WTC11 (cell line): ENCODE measurements around the gene ZDHHC11.
"Not testable (repeated sequence)": the region's sequence is repeated elsewhere in the genome, so short reads cannot be mapped to it uniquely, and the experiment has no call there.

Experiments
- MAX ChIP-seq: sonication (generic); formaldehyde crosslinking; IDR thresholded peaks from 2 replicates; pipeline ENCODE4 v1.8.0; 2022; ENCODE audit warnings: mild to moderate bottlenecking, missing genetic modification reagents
- TF ChIP-seq, protein P1 (sequence below): sonication (generic); formaldehyde crosslinking; conservative IDR thresholded peaks from 2 replicates; pipeline ENCODE4 v1.8.1; 2022; ENCODE audit warnings: mild to moderate bottlenecking, missing genetic modification reagents
- TF ChIP-seq, protein P2 (sequence below): fragments of 200-600 bp; IDR thresholded peaks from 2 replicates; pipeline ENCODE4 v1.8.0; 2022; ENCODE audit warnings: antibody characterized with exemption

DNA sequence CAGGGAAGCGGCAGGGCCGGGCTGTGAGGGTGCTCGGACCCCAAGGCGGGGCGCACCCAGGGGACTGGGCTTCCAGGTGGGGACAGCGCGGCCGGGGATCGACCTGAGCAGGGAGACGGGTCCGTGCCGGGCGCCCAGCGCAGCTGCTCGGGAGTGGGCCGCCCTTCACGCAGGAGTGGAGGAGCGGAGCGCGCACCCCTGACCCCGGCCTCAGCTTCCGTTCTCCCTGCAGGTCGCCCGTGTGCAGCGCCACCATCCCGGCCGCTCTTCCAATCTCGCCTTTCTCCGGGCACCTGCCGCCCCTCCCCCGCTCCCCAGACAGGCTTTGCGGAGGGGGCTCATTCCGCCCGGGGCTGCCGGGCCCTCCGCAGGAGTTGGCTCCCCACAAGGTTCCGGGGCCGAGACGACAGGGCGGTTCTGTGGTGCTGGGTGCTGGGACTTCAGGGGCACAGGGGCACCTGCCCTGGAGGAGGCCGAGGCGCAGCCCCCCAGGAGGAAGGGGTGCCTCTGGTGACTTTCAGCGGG lies 65.5 kb downstream of the ZDHHC11 start:
- TF ChIP-seq, protein P1, sequence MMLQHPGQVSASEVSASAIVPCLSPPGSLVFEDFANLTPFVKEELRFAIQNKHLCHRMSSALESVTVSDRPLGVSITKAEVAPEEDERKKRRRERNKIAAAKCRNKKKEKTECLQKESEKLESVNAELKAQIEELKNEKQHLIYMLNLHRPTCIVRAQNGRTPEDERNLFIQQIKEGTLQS (CRISPR knock-in tag): not testable (repeated sequence)
- TF ChIP-seq, protein P2, sequence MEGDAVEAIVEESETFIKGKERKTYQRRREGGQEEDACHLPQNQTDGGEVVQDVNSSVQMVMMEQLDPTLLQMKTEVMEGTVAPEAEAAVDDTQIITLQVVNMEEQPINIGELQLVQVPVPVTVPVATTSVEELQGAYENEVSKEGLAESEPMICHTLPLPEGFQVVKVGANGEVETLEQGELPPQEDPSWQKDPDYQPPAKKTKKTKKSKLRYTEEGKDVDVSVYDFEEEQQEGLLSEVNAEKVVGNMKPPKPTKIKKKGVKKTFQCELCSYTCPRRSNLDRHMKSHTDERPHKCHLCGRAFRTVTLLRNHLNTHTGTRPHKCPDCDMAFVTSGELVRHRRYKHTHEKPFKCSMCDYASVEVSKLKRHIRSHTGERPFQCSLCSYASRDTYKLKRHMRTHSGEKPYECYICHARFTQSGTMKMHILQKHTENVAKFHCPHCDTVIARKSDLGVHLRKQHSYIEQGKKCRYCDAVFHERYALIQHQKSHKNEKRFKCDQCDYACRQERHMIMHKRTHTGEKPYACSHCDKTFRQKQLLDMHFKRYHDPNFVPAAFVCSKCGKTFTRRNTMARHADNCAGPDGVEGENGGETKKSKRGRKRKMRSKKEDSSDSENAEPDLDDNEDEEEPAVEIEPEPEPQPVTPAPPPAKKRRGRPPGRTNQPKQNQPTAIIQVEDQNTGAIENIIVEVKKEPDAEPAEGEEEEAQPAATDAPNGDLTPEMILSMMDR: not testable (repeated sequence)
- not testable (repeated sequence) for TF ChIP-seq MAX
